K562 (cell line): ENCODE measurements around the gene TRMT10A. TPM values are rescaled to one million over a fixed set of nuclear protein-coding genes. Genes with fewer than 3 reads are reported as not detected.

ENCODE experiments used
- CEBPB ChIP-seq: fragments of 450-650 bp; IDR thresholded peaks from 2 replicates; pipeline ENCODE4 v1.6.1; 2016; ENCODE audit warnings: missing genetic modification characterization, missing compliant biosample characterization
- MLLT1 ChIP-seq, 2 experiments: fragments of 450-650 bp; IDR thresholded peaks; 2 replicates each; pipeline ENCODE4 v1.6.1; 2016
- PCBP1 ChIP-seq: fragments of 200-400 bp; formaldehyde crosslinking; IDR thresholded peaks from 2 replicates; pipeline ENCODE4 v1.6.1; 2018; ENCODE audit warnings: mild to moderate bottlenecking, low read depth, low read length; ENCODE audit not compliant: poor library complexity, severe bottlenecking
- PML ChIP-seq: IDR thresholded peaks from 2 replicates; pipeline ENCODE4 v1.6.1; 2012; ENCODE audit warnings: low read length, inconsistent platforms
- RREB1 ChIP-seq: fragments of 250-450 bp; sonication (Bioruptor Pico); IDR thresholded peaks from 2 replicates; pipeline ENCODE4 v1.4.0; 2020
- STAT5B ChIP-seq: fragments of 250-450 bp; sonication (Bioruptor Pico); IDR thresholded peaks from 2 replicates; pipeline ENCODE4 v1.8.0; 2021; ENCODE audit warnings: mild to moderate bottlenecking, inconsistent platforms
- YY1 ChIP-seq, 3 experiments: IDR thresholded peaks; 2 replicates each; pipeline ENCODE4 v1.6.1; 2011; ENCODE audit warnings: low read length in 2 of 3, mild to moderate bottlenecking in 2 of 3, moderate library complexity in 2 of 3, borderline replicate concordance in 1 of 3, control low read depth in 1 of 3, low read depth in 1 of 3; ENCODE audit not compliant: insufficient read depth in 3 of 3, insufficient replicate concordance in 2 of 3, control insufficient read depth in 1 of 3, insufficient read length in 1 of 3; ENCODE audit errors: extremely low read depth in 1 of 3
- ZBTB40 ChIP-seq, 2 experiments: fragments of 450-650 bp in 1 of 2; sonication (generic) in 1 of 2; formaldehyde crosslinking in 1 of 2; IDR thresholded peaks; 2 replicates each; pipeline versions ENCODE4 v1.7.1 to v1.9.0; 2016 to 2022; ENCODE audit warnings: inconsistent platforms in 1 of 2, mild to moderate bottlenecking in 1 of 2, missing genetic modification reagents in 1 of 2
- polyA plus RNA-seq, 8 experiments: library from polyadenylated mRNA; depleted of rRNA in 4 of 8; stranded (reverse) in 5 of 8; unstranded in 3 of 8; fragments of >200 nt; fragmentation: Nextera tagmentation in 2 of 8; fragmentation: Illumina TruSeq in 1 of 8; extraction: Ambion mirVana in 2 of 8; extraction: Trizol in 1 of 8; gene quantifications; 2 replicates each; pipeline versions ENCODE4 v1.2.1 to v1.2.3, GENCODE V29; 2011 to 2014; ENCODE audit warnings: inconsistent platforms in 1 of 8, missing spikeins in 1 of 8
- total RNA-seq, 7 experiments: library from RNA; depleted of rRNA in 6 of 7; stranded (reverse); fragments of >200 nt in 6 of 7; fragmentation: Illumina TruSeq in 2 of 7; extraction: Trizol in 2 of 7; gene quantifications; 2 replicates each; pipeline versions ENCODE4 v1.2.1 to v1.2.3, GENCODE V29; 2011 to 2021; ENCODE audit warnings: low replicate concordance in 1 of 7

The TRMT10A gene
- total and polyA plus RNA-seq, 9 of the 15 experiments (the other 6 are each of a cell fraction or from before 2014, with no cell fraction given), result 6.5 to 16.1 (median 12.7) TPM

GRCh38 chr4:99563310-99564186, at the start of gene TRMT10A (continued):
- peak; percentile 96 for TF ChIP-seq ZBTB40 (IDR thresholded peaks at IDR 0.05)
- TF ChIP-seq ZBTB40 (CRISPR knock-in tag; IDR thresholded peaks at IDR 0.05), result no peak
- TF ChIP-seq YY1 (IDR thresholded peaks at IDR 0.05; ENCODE audit: borderline replicate concordance in 1 of 3, control insufficient read depth in 1 of 3, extremely low read depth in 1 of 3, insufficient read depth in 3 of 3, insufficient read length in 1 of 3, insufficient replicate concordance in 2 of 3, low read depth in 1 of 3, low read length in 2 of 3), result peak in 2 of 3 experiments; percentile 75 to 84
- TF ChIP-seq PCBP1, result no peak
- peak; percentile 85 for TF ChIP-seq CEBPB (tag)
- peak; percentile 72; the same call in 1 of the 2 replicates for TF ChIP-seq PML
- no peak for TF ChIP-seq STAT5B (CRISPR knock-in tag)
- no peak for TF ChIP-seq RREB1 (CRISPR knock-in tag)
- no peak for TF ChIP-seq MLLT1 (IDR thresholded peaks at IDR 0.05)
